Measurements from ENCODE around the gene C1QC. TPM values are rescaled to one million over a fixed set of nuclear protein-coding genes. Genes with fewer than 3 reads are reported as not detected.

Gene C1QC
- total RNA-seq, 1 donor from 2014 or later: not detected

GRCh38 chr1:22641906-22642636 lies 1.4 kb upstream of the C1QC start:
- Mint-ChIP-seq H3K4me3 (ENCODE audit: unreplicated experiment) (no peak overlapping the region), H3K27ac (ENCODE audit: unreplicated experiment) (no peak overlapping the region), H3K27me3 (ENCODE audit: unreplicated experiment) (peaks cover 10% of the 10 kb centered on the region), H3K4me1 (ENCODE audit: low read depth, unreplicated experiment) (peaks cover 10% of the 10 kb centered on the region), H3K9me3 (ENCODE audit: unreplicated experiment) (peaks cover 3% of the 10 kb centered on the region), H3K36me3 (ENCODE audit: unreplicated experiment) (no peaks in the 10 kb centered on the region)
- peak; percentile 92 for DNase-seq
- peak; percentile 88 for TF ChIP-seq CTCF (IDR thresholded peaks at IDR 0.05; ENCODE audit: partially characterized antibody, unreplicated experiment)

DNA sequence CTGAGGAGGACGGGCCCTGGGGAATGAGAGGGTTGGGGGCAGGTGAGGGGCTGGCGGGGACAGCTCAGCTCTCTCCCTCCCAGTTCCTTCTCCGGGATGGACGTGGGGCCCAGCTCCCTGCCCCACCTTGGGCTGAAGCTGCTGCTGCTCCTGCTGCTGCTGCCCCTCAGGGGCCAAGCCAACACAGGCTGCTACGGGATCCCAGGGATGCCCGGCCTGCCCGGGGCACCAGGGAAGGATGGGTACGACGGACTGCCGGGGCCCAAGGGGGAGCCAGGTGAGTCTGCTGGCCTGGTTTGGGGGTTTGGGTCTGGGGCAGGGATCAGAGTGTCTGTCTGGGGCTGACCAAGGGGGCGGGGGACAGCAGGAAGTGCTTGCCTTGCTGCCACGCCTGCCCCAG lies 495 bp downstream of the C1QC start:
- Mint-ChIP-seq H3K36me3 (ENCODE audit: unreplicated experiment) (no peaks in the 10 kb centered on the region), H3K4me3 (ENCODE audit: unreplicated experiment) (no peak overlapping the region), H3K27me3 (ENCODE audit: unreplicated experiment) (peaks cover 10% of the 10 kb centered on the region), H3K4me1 (ENCODE audit: low read depth, unreplicated experiment) (peaks cover 12% of the 10 kb centered on the region), H3K27ac (ENCODE audit: unreplicated experiment) (no peak overlapping the region), H3K9me3 (ENCODE audit: unreplicated experiment) (peaks cover 3% of the 10 kb centered on the region)
- no peak for DNase-seq
- TF ChIP-seq CTCF (IDR thresholded peaks at IDR 0.05; ENCODE audit: partially characterized antibody, unreplicated experiment): no peak

GRCh38 chr1:22645931-22646330 lies 2.5 kb downstream of the C1QC start:
- no peak overlapping the region for H3K4me3 Mint-ChIP-seq (ENCODE audit: unreplicated experiment)
- H3K36me3 Mint-ChIP-seq (ENCODE audit: unreplicated experiment): no peaks in the 10 kb centered on the region
- peaks cover 3% of the 10 kb centered on the region for H3K9me3 Mint-ChIP-seq (ENCODE audit: unreplicated experiment)
- H3K27ac Mint-ChIP-seq (ENCODE audit: unreplicated experiment): no peak overlapping the region
- peaks cover 11% of the 10 kb centered on the region for H3K4me1 Mint-ChIP-seq (ENCODE audit: low read depth, unreplicated experiment)
- no peak for TF ChIP-seq CTCF (IDR thresholded peaks at IDR 0.05; ENCODE audit: partially characterized antibody, unreplicated experiment)
- no peak for DNase-seq
- peaks cover 12% of the 10 kb centered on the region for H3K27me3 Mint-ChIP-seq (ENCODE audit: unreplicated experiment)

DNA sequence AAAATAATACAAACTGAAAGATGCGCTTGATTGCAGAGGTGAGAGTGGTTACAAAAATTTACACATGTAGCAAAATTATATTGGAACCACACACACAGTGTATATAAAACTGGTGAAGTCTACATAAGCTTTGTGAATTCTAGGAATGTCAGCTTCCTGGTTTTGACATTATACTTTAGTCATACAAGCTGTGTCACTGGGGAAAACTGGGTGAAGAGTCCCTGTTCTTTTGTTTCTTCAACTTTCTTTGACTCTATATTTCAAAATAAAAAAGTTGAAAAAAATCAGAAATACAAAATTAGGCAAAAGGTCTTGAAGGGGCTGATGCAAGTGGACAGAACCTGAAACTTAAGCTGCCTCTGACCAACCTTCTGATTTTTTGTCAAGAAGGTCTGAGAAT lies 3.0 kb downstream of the C1QC start:
- no peak overlapping the region for H3K27ac Mint-ChIP-seq (ENCODE audit: unreplicated experiment)
- no peaks in the 10 kb centered on the region for H3K36me3 Mint-ChIP-seq (ENCODE audit: unreplicated experiment)
- TF ChIP-seq CTCF (IDR thresholded peaks at IDR 0.05; ENCODE audit: partially characterized antibody, unreplicated experiment): no peak
- H3K27me3 Mint-ChIP-seq (ENCODE audit: unreplicated experiment): peaks cover 8% of the 10 kb centered on the region
- no peak overlapping the region for H3K4me3 Mint-ChIP-seq (ENCODE audit: unreplicated experiment)
- no peak for DNase-seq
- H3K9me3 Mint-ChIP-seq (ENCODE audit: unreplicated experiment): peaks cover 3% of the 10 kb centered on the region
- peaks cover 7% of the 10 kb centered on the region for H3K4me1 Mint-ChIP-seq (ENCODE audit: low read depth, unreplicated experiment)

- Mint-ChIP-seq H3K27me3 (ENCODE audit: unreplicated experiment) (peaks cover 8% of the 10 kb centered on the region), H3K4me3 (ENCODE audit: unreplicated experiment) (no peak overlapping the region), H3K9me3 (ENCODE audit: unreplicated experiment) (peaks cover 1% of the 10 kb centered on the region), H3K36me3 (ENCODE audit: unreplicated experiment) (no peaks in the 10 kb centered on the region), H3K4me1 (ENCODE audit: low read depth, unreplicated experiment) (peaks cover 11% of the 10 kb centered on the region), H3K27ac (ENCODE audit: unreplicated experiment) (no peak overlapping the region)
- no peak for DNase-seq
- TF ChIP-seq CTCF (IDR thresholded peaks at IDR 0.05; ENCODE audit: partially characterized antibody, unreplicated experiment): no peak
These were observed 6.8 kb downstream of the C1QC start for GRCh38 chr1:22650089-22650693.

Data from glutamatergic neuron (in vitro differentiated cells).